Mammary epithelial cell (primary cell): ENCODE measurements around the gene SYNE2.

Source experiments
- CTCF ChIP-seq, 2 donors: IDR thresholded peaks in 1 of 2; conservative IDR thresholded peaks in 1 of 2; 2 replicates each; pipeline ENCODE4 v1.5.1; 2011 to 2012; ENCODE audit warnings: inconsistent platforms in 2 of 2, low read length in 2 of 2, mild to moderate bottlenecking in 2 of 2, control low read depth in 1 of 2, low read depth in 1 of 2; ENCODE audit not compliant: insufficient read depth in 1 of 2; ENCODE audit errors: extremely low read depth in 1 of 2
- EZH2 ChIP-seq: IDR thresholded peaks from 2 replicates; pipeline ENCODE4 v1.6.1; 2012; ENCODE audit warnings: low read length, inconsistent platforms, borderline replicate concordance

GRCh38 chr14:63875311-63875710 is 22.5 kb downstream of the SYNE2 start:
- TF ChIP-seq CTCF (conservative IDR thresholded peaks at IDR 0.05 in 1 of 2, IDR thresholded peaks at IDR 0.05 in 1 of 2; ENCODE audit: extremely low read depth in 1 of 2, insufficient read depth in 1 of 2, low read depth in 1 of 2, low read length in 2 of 2) (no peak), EZH2 (no peak)
